ENCODE measurements around the gene CNST. TPM values are rescaled to one million over a fixed set of nuclear protein-coding genes. Genes with fewer than 3 reads are reported as not detected.

CNST gene
- total RNA-seq, 1 experiment from 2014 or later = 21.7 TPM

GRCh38 chr1:246549665-246550064 is 16.6 kb upstream of the CNST start:
- Mint-ChIP-seq H3K27ac (ENCODE audit: unreplicated experiment) (no peak overlapping the region), H3K36me3 (ENCODE audit: insufficient read depth, unreplicated experiment) (peaks cover 39% of the 10 kb centered on the region), H3K27me3 (ENCODE audit: unreplicated experiment) (no peaks in the 10 kb centered on the region), H3K4me3 (ENCODE audit: low read depth, unreplicated experiment) (no peak overlapping the region), H3K9me3 (ENCODE audit: low read depth, unreplicated experiment) (no peaks in the 10 kb centered on the region), H3K4me1 (ENCODE audit: low read depth, unreplicated experiment) (peaks cover 9% of the 10 kb centered on the region)
- CTCF ChIA-PET = no interaction called here
- no TSS peak for BruUV-seq (replicated peaks)
- intact Hi-C loops (cut with micrococcal nuclease; ENCODE audit: unreplicated experiment) = no loop called here
- no peak for DNase-seq
- no peak for TF ChIP-seq CTCF (IDR thresholded peaks at IDR 0.05; ENCODE audit: unreplicated experiment)

- Mint-ChIP-seq H3K9me3 (ENCODE audit: low read depth, unreplicated experiment) (no peaks in the 10 kb centered on the region), H3K36me3 (ENCODE audit: insufficient read depth, unreplicated experiment) (peaks cover 34% of the 10 kb centered on the region), H3K27me3 (ENCODE audit: unreplicated experiment) (no peaks in the 10 kb centered on the region), H3K27ac (ENCODE audit: unreplicated experiment) (no peak overlapping the region), H3K4me3 (ENCODE audit: low read depth, unreplicated experiment) (no peak overlapping the region), H3K4me1 (ENCODE audit: low read depth, unreplicated experiment) (peaks cover 9% of the 10 kb centered on the region)
- BruUV-seq (replicated peaks) = no TSS peak
- CTCF ChIA-PET = no interaction called here
- TF ChIP-seq CTCF (IDR thresholded peaks at IDR 0.05; ENCODE audit: unreplicated experiment) = no peak
- DNase-seq = no peak
- intact Hi-C loops (cut with micrococcal nuclease; ENCODE audit: unreplicated experiment) = no loop called here
These were observed 15.9 kb upstream of the CNST start for GRCh38 chr1:246550402-246550801.

GRCh38 chr1:246552110-246552509 is 14.1 kb upstream of the CNST start:
- no peak for DNase-seq
- TF ChIP-seq CTCF (IDR thresholded peaks at IDR 0.05; ENCODE audit: unreplicated experiment) = no peak
- peaks cover 29% of the 10 kb centered on the region for H3K36me3 Mint-ChIP-seq (ENCODE audit: insufficient read depth, unreplicated experiment)
- intact Hi-C loops (cut with micrococcal nuclease; ENCODE audit: unreplicated experiment) = no loop called here
- H3K27me3 Mint-ChIP-seq (ENCODE audit: unreplicated experiment) = no peaks in the 10 kb centered on the region
- no TSS peak for BruUV-seq (replicated peaks)
- peaks cover 9% of the 10 kb centered on the region for H3K4me1 Mint-ChIP-seq (ENCODE audit: low read depth, unreplicated experiment)
- no peak overlapping the region for H3K27ac Mint-ChIP-seq (ENCODE audit: unreplicated experiment)
- CTCF ChIA-PET = no interaction called here
- no peak overlapping the region for H3K4me3 Mint-ChIP-seq (ENCODE audit: low read depth, unreplicated experiment)
- no peaks in the 10 kb centered on the region for H3K9me3 Mint-ChIP-seq (ENCODE audit: low read depth, unreplicated experiment)

GRCh38 chr1:246554201-246554600 is 12.1 kb upstream of the CNST start:
- no peak overlapping the region for H3K4me3 Mint-ChIP-seq (ENCODE audit: low read depth, unreplicated experiment)

More at GRCh38 chr1:246554201-246554600, 12.1 kb upstream of the CNST start:
- Mint-ChIP-seq H3K4me1 (ENCODE audit: low read depth, unreplicated experiment) (peaks cover 9% of the 10 kb centered on the region), H3K27ac (ENCODE audit: unreplicated experiment) (no peak overlapping the region), H3K9me3 (ENCODE audit: low read depth, unreplicated experiment) (no peaks in the 10 kb centered on the region), H3K27me3 (ENCODE audit: unreplicated experiment) (no peaks in the 10 kb centered on the region), H3K36me3 (ENCODE audit: insufficient read depth, unreplicated experiment) (peaks cover 21% of the 10 kb centered on the region)
- CTCF ChIA-PET = no interaction called here
- no peak for DNase-seq
- no TSS peak for BruUV-seq (replicated peaks)
- no peak for TF ChIP-seq CTCF (IDR thresholded peaks at IDR 0.05; ENCODE audit: unreplicated experiment)
- intact Hi-C loops (cut with micrococcal nuclease; ENCODE audit: unreplicated experiment) = no loop called here

Data from Calu3 (cell line).